ENCODE results near the gene PLTP. TPM values are rescaled to one million over a fixed set of nuclear protein-coding genes. Genes with fewer than 3 reads are reported as not detected.
A peak's percentile ranks its signal among the peaks of the same experiment; 100 is the strongest.
"Not testable (repeated sequence)": the region's sequence is repeated elsewhere in the genome, so short reads cannot be mapped to it uniquely, and the experiment has no call there.

Gene PLTP
- total RNA-seq, 1 donor from 2014 or later: 96.5 TPM

GRCh38 chr20:45882469-45883099, 29.4 kb downstream of the PLTP start:
- TF ChIP-seq, protein P1, sequence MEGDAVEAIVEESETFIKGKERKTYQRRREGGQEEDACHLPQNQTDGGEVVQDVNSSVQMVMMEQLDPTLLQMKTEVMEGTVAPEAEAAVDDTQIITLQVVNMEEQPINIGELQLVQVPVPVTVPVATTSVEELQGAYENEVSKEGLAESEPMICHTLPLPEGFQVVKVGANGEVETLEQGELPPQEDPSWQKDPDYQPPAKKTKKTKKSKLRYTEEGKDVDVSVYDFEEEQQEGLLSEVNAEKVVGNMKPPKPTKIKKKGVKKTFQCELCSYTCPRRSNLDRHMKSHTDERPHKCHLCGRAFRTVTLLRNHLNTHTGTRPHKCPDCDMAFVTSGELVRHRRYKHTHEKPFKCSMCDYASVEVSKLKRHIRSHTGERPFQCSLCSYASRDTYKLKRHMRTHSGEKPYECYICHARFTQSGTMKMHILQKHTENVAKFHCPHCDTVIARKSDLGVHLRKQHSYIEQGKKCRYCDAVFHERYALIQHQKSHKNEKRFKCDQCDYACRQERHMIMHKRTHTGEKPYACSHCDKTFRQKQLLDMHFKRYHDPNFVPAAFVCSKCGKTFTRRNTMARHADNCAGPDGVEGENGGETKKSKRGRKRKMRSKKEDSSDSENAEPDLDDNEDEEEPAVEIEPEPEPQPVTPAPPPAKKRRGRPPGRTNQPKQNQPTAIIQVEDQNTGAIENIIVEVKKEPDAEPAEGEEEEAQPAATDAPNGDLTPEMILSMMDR (conservative IDR thresholded peaks at IDR 0.05): no peak
- no peak overlapping the region for H3K27ac Mint-ChIP-seq

GRCh38 chr20:45880988-45881788, 30.8 kb downstream of the PLTP start, which contains the start of gene ZSWIM1:
TSS of gene ZSWIM1 (plus strand) at chr20:45881227. CDS start at chr20:45882593, 1,366 bp downstream.
- Mint-ChIP-seq H3K4me1 (ENCODE audit: unreplicated experiment) (peaks cover 21% of the 10 kb centered on the region), H3K36me3 (peaks cover 8% of the 10 kb centered on the region), H3K9me3 (no peaks in the 10 kb centered on the region), H3K27me3 (no peaks in the 10 kb centered on the region), H3K4me3 (peak within 1 kb of the TSS; percentile 99), H3K27ac (peak within 1 kb of the TSS; percentile 98)
- DNase-seq (ENCODE audit: extremely low spot score, unreplicated experiment): peak; percentile 97
- TF ChIP-seq, protein P1 (conservative IDR thresholded peaks at IDR 0.05): no peak

More at GRCh38 chr20:45882469-45883099, 29.4 kb downstream of the PLTP start:
- Mint-ChIP-seq H3K9me3 (no peaks in the 10 kb centered on the region), H3K36me3 (peaks cover 8% of the 10 kb centered on the region), H3K27me3 (no peaks in the 10 kb centered on the region), H3K4me1 (ENCODE audit: unreplicated experiment) (peaks cover 21% of the 10 kb centered on the region), H3K4me3 (peak overlapping the region; percentile 78)
- DNase-seq (ENCODE audit: extremely low spot score, unreplicated experiment): no peak

GRCh38 chr20:45878076-45878761, 33.7 kb downstream of the PLTP start:
- no peaks in the 10 kb centered on the region for H3K27me3 Mint-ChIP-seq
- no peaks in the 10 kb centered on the region for H3K9me3 Mint-ChIP-seq
- H3K36me3 Mint-ChIP-seq: peaks cover 8% of the 10 kb centered on the region
- DNase-seq (ENCODE audit: extremely low spot score, unreplicated experiment): no peak
- TF ChIP-seq, protein P1 (conservative IDR thresholded peaks at IDR 0.05): no peak
- peaks cover 21% of the 10 kb centered on the region for H3K4me1 Mint-ChIP-seq (ENCODE audit: unreplicated experiment)
- H3K4me3 Mint-ChIP-seq: no peak overlapping the region
- H3K27ac Mint-ChIP-seq: no peak overlapping the region

DNA sequence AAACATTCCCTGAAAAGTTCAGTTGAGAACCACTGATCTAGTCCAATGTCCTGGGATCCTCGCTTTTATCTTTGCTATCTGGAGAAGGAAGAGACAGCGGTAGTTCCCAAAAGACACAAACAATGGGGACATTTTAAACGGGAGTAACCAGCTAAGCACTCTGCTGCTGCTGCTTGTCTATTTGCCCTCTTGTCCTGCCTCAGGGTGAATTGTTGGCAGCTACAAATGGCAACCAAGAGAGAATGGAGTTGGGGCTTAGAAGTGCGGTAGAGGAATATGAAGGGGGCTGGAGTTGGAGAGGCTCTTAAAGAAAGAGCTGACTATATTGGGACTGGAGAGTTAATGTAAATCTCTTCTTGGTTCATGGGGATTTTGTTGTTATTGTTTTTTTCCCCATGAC, 37.4 kb downstream of the PLTP start:
- Mint-ChIP-seq H3K27me3 (no peaks in the 10 kb centered on the region), H3K4me1 (ENCODE audit: unreplicated experiment) (no peaks in the 10 kb centered on the region), H3K36me3 (no peaks in the 10 kb centered on the region), H3K9me3 (no peaks in the 10 kb centered on the region), H3K27ac (no peak overlapping the region), H3K4me3 (no peak overlapping the region)
- TF ChIP-seq, protein P1 (conservative IDR thresholded peaks at IDR 0.05): no peak
- no peak for DNase-seq (ENCODE audit: extremely low spot score, unreplicated experiment)

DNA sequence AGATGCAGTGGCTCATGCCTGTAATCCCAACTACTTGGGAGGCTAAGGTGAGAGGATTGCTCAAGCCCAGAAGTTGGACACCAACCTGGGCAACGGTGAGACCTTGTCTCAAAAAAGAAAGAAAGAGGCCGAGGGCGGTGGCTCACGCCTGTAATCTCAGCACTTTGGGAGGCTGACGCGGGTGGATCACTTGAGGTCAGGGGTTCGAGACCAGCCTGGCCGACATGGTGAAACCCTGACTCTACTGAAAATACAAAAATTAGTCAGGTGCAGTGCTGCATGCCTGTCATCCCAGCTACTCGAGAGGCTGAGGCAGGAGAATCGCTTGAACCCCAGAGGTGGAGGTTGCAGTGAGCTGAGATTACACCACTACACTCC, 37.9 kb downstream of the PLTP start:
- H3K27ac Mint-ChIP-seq; H3K36me3 Mint-ChIP-seq; DNase-seq (ENCODE audit: extremely low spot score, unreplicated experiment); H3K27me3 Mint-ChIP-seq; H3K9me3 Mint-ChIP-seq; H3K4me3 Mint-ChIP-seq; H3K4me1 Mint-ChIP-seq (ENCODE audit: unreplicated experiment): not testable (repeated sequence)

All from type B pancreatic cell (in vitro differentiated cells).